Thymus (tissue), 11 donors: ENCODE data around the gene C1orf116. TPM values are rescaled to one million over a fixed set of nuclear protein-coding genes. Genes with fewer than 3 reads are reported as not detected.
A peak's percentile ranks its signal among the peaks of the same experiment; 100 is the strongest.

ENCODE experiments used
- DNase-seq, 9 donors: peaks; one replicate each; pipeline ENCODE4 v3.0.0-alpha.2; 2013; ENCODE audit warnings: low spot score in 9 of 9, low read depth in 6 of 9, missing footprints in 1 of 9
- H3K27ac ChIP-seq, 2 donors: one replicate each; pipeline ENCODE4 v1.5.1; 2013; ENCODE audit warnings: control low read depth in 1 of 2, low read depth in 1 of 2, low read length in 1 of 2, mild to moderate bottlenecking in 1 of 2, moderate library complexity in 1 of 2
- H3K27me3 ChIP-seq, 2 donors: one replicate each; pipeline ENCODE4 v1.5.1; 2013; ENCODE audit warnings: low read length in 1 of 2; ENCODE audit not compliant: control insufficient read depth in 2 of 2, insufficient read depth in 1 of 2
- H3K36me3 ChIP-seq, 2 donors: one replicate each; pipeline ENCODE4 v1.5.1; 2013; ENCODE audit warnings: low read length in 1 of 2, mild to moderate bottlenecking in 1 of 2, moderate library complexity in 1 of 2; ENCODE audit not compliant: control insufficient read depth in 2 of 2, insufficient read depth in 2 of 2
- H3K4me1 ChIP-seq, 2 donors: one replicate each; pipeline ENCODE4 v1.5.1; 2013; ENCODE audit warnings: low read length in 2 of 2; ENCODE audit not compliant: control insufficient read depth in 2 of 2, insufficient read depth in 2 of 2
- H3K4me3 ChIP-seq, 2 donors: one replicate each; pipeline ENCODE4 v1.5.1; 2013; ENCODE audit warnings: low read length in 2 of 2, control low read depth in 1 of 2, mild to moderate bottlenecking in 1 of 2
- H3K9me3 ChIP-seq, 2 donors: one replicate each; pipeline ENCODE4 v1.5.1; 2013; ENCODE audit warnings: low read length in 1 of 2, mild to moderate bottlenecking in 1 of 2; ENCODE audit not compliant: control insufficient read depth in 2 of 2, insufficient read depth in 1 of 2
- WGBS: extraction: QIAGEN DNeasy Blood & Tissue Kit; methylation state at CpG from one replicate; pipeline ENCODE4 v1.1.7; 2013; 5-methylcytosine and 5-hydroxymethylcytosine counted together
- polyA plus RNA-seq: library from polyadenylated mRNA; stranded (reverse); fragments of 200-250 nt; gene quantifications from one replicate; pipeline ENCODE4 v1.2.3, GENCODE V29; 2013
- total RNA-seq: library from RNA; stranded (reverse); fragments of 120-200 nt; gene quantifications from one replicate; pipeline ENCODE4 v1.2.4, GENCODE V29; 2013
- donor health status: healthy.

C1orf116 gene
- total and polyA plus RNA-seq, 2 donors = 0.05 to 0.98 TPM

- Histone ChIP-seq H3K36me3 (peaks cover 7 to 61% of the 10 kb centered on the region in 2 donors), H3K27me3 (no peaks in the 10 kb centered on the region), H3K4me3 (no peak overlapping the region), H3K4me1 (peaks cover 26 to 33% of the 10 kb centered on the region in 2 donors), H3K27ac (no peak overlapping the region), H3K9me3 (no peaks in the 10 kb centered on the region)
- DNase-seq = no peak
- 98% methylated on average over 5 of the region's 5 CpGs for WGBS
Observed at GRCh38 chr1:207063014-207063413, 30.5 kb upstream of the C1orf116 start.

- Histone ChIP-seq H3K4me1 (peaks cover 26 to 28% of the 10 kb centered on the region in 2 donors), H3K36me3 (peaks cover 7 to 54% of the 10 kb centered on the region in 2 donors), H3K9me3 (no peaks in the 10 kb centered on the region), H3K27me3 (no peaks in the 10 kb centered on the region), H3K4me3 (no peak overlapping the region), H3K27ac (no peak overlapping the region)
- 98% methylated on average over 1 of the region's 1 CpG for WGBS
- DNase-seq = no peak
Observed at GRCh38 chr1:207062058-207062457, 29.5 kb upstream of the C1orf116 start.

GRCh38 chr1:207060596-207060995 lies 28.0 kb upstream of the C1orf116 start:
- WGBS = 78% methylated on average over 3 of the region's 3 CpGs
- H3K27me3 ChIP-seq = no peaks in the 10 kb centered on the region
- H3K4me3 ChIP-seq = no peak overlapping the region
- no peak for DNase-seq
- no peak overlapping the region for H3K27ac ChIP-seq
- peaks cover 26 to 28% of the 10 kb centered on the region in 2 donors for H3K4me1 ChIP-seq
- peaks cover 7 to 47% of the 10 kb centered on the region in 2 donors for H3K36me3 ChIP-seq
- H3K9me3 ChIP-seq = no peaks in the 10 kb centered on the region

GRCh38 chr1:207059881-207060280 lies 27.3 kb upstream of the C1orf116 start:
- H3K27ac ChIP-seq = no peak overlapping the region
- WGBS = 75% methylated on average over 4 of the region's 4 CpGs
- H3K9me3 ChIP-seq = no peaks in the 10 kb centered on the region
- peaks cover 7 to 40% of the 10 kb centered on the region in 2 donors for H3K36me3 ChIP-seq
- H3K4me1 ChIP-seq = peaks cover 28 to 29% of the 10 kb centered on the region in 2 donors
- no peaks in the 10 kb centered on the region for H3K27me3 ChIP-seq
- no peak for DNase-seq
- peak overlapping the region in 1 of 2 donors; percentile 40 for H3K4me3 ChIP-seq

- DNase-seq = peak in 1 of 9 donors; percentile 55
- no peaks in the 10 kb centered on the region for H3K9me3 ChIP-seq
- peak overlapping the region; percentile 59 to 79 for H3K27ac ChIP-seq
- H3K36me3 ChIP-seq = peaks cover 7 to 33% of the 10 kb centered on the region in 2 donors
- H3K4me3 ChIP-seq = peak overlapping the region in 1 of 2 donors; percentile 40
- 53% methylated on average over 6 of the region's 6 CpGs for WGBS
- H3K4me1 ChIP-seq = peaks cover 28 to 29% of the 10 kb centered on the region in 2 donors
- H3K27me3 ChIP-seq = no peaks in the 10 kb centered on the region
Observed at GRCh38 chr1:207058878-207059867, 26.6 kb upstream of the C1orf116 start.

GRCh38 chr1:207058252-207058651 lies 25.7 kb upstream of the C1orf116 start:
- Histone ChIP-seq H3K27me3 (peaks cover 0 to 4% of the 10 kb centered on the region in 2 donors), H3K36me3 (peaks cover 7 to 24% of the 10 kb centered on the region in 2 donors), H3K9me3 (no peaks in the 10 kb centered on the region), H3K4me3 (peak overlapping the region in 1 of 2 donors; percentile 40), H3K27ac (no peak overlapping the region), H3K4me1 (peaks cover 28 to 34% of the 10 kb centered on the region in 2 donors)
- WGBS = 93% methylated on average over 4 of the region's 4 CpGs
- no peak for DNase-seq

- Histone ChIP-seq H3K4me1 (peaks cover 34 to 46% of the 10 kb centered on the region in 2 donors), H3K27me3 (peaks cover 0 to 6% of the 10 kb centered on the region in 2 donors), H3K9me3 (no peaks in the 10 kb centered on the region), H3K36me3 (peaks cover 1 to 11% of the 10 kb centered on the region in 2 donors), H3K27ac (no peak overlapping the region), H3K4me3 (peak overlapping the region in 1 of 2 donors; percentile 78)
- DNase-seq = no peak
- WGBS = 54% methylated on average over 6 of the region's 6 CpGs
Observed at GRCh38 chr1:207056673-207057072, 24.1 kb upstream of the C1orf116 start.

- peaks cover 36 to 52% of the 10 kb centered on the region in 2 donors for H3K4me1 ChIP-seq
- 81% methylated on average over 3 of the region's 3 CpGs for whole genome bisulfite sequencing
- no peaks in the 10 kb centered on the region for H3K9me3 ChIP-seq
- peak overlapping the region in 1 of 2 donors; percentile 78 for H3K4me3 ChIP-seq
- no peak for DNase-seq
- H3K27me3 ChIP-seq = peaks cover 0 to 6% of the 10 kb centered on the region in 2 donors
- H3K27ac ChIP-seq = peak overlapping the region in 1 of 2 donors; percentile 36
- H3K36me3 ChIP-seq = peaks cover 0 to 2% of the 10 kb centered on the region in 2 donors
Observed at GRCh38 chr1:207055386-207056001, 22.9 kb upstream of the C1orf116 start.

- DNase-seq = no peak
- peak overlapping the region in 1 of 2 donors; percentile 78 for H3K4me3 ChIP-seq
- peaks cover 0 to 6% of the 10 kb centered on the region in 2 donors for H3K27me3 ChIP-seq
- 17% methylated on average over 2 of the region's 2 CpGs for WGBS
- peak overlapping the region; percentile 29 to 64 for H3K27ac ChIP-seq
- H3K36me3 ChIP-seq = peaks cover 0 to under 1% of the 10 kb centered on the region in 2 donors
- H3K4me1 ChIP-seq = peaks cover 26 to 42% of the 10 kb centered on the region in 2 donors
- no peaks in the 10 kb centered on the region for H3K9me3 ChIP-seq
Observed at GRCh38 chr1:207054491-207054890, 21.9 kb upstream of the C1orf116 start.
